ENCODE results near the gene COPS7A. TPM values are rescaled to one million over a fixed set of nuclear protein-coding genes. Genes with fewer than 3 reads are reported as not detected.

The COPS7A gene
- total RNA-seq, 3 donors from 2014 or later: 32.8 to 47.2 (median 39.2) TPM

DNA sequence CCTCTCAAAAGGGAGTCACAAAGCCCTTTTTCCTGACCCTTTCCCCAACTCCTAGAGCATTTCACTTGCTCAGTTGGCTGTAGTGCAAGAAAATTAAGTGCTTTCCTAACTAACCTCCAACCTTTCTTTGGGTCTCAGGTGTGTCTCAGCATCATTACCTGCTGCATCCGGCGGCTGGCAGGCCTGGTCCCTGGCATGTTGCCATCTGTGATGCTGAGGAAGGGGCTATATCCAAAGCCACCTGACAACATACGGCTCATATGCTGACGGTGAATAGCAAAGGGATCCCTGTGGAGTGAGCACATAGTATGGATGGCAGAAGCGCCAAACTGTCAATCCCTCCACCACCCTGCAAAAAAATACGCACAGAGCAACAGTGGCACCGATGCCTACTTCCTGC is 27.9 kb downstream of the COPS7A start:
- TF ChIP-seq, protein P1, sequence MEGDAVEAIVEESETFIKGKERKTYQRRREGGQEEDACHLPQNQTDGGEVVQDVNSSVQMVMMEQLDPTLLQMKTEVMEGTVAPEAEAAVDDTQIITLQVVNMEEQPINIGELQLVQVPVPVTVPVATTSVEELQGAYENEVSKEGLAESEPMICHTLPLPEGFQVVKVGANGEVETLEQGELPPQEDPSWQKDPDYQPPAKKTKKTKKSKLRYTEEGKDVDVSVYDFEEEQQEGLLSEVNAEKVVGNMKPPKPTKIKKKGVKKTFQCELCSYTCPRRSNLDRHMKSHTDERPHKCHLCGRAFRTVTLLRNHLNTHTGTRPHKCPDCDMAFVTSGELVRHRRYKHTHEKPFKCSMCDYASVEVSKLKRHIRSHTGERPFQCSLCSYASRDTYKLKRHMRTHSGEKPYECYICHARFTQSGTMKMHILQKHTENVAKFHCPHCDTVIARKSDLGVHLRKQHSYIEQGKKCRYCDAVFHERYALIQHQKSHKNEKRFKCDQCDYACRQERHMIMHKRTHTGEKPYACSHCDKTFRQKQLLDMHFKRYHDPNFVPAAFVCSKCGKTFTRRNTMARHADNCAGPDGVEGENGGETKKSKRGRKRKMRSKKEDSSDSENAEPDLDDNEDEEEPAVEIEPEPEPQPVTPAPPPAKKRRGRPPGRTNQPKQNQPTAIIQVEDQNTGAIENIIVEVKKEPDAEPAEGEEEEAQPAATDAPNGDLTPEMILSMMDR (IDR thresholded peaks at IDR 0.05): no peak
- ATAC-seq (no peak), DNase-seq (no peak)
- Histone ChIP-seq H3K4me1 (ENCODE audit: low read depth) (peaks cover 7% of the 10 kb centered on the region), H3K9me3 (no peaks in the 10 kb centered on the region), H3K36me3 (ENCODE audit: low read depth) (peaks cover 8% of the 10 kb centered on the region), H3K4me3 (no peak overlapping the region)
- intact Hi-C loops (cut with DNase I, micrococcal nuclease): loop anchor here in 1 of 2 donors (5.0 kb wide), 1 partner anchor 76 kb away; the partner anchor contains the start of gene P3H3

DNA sequence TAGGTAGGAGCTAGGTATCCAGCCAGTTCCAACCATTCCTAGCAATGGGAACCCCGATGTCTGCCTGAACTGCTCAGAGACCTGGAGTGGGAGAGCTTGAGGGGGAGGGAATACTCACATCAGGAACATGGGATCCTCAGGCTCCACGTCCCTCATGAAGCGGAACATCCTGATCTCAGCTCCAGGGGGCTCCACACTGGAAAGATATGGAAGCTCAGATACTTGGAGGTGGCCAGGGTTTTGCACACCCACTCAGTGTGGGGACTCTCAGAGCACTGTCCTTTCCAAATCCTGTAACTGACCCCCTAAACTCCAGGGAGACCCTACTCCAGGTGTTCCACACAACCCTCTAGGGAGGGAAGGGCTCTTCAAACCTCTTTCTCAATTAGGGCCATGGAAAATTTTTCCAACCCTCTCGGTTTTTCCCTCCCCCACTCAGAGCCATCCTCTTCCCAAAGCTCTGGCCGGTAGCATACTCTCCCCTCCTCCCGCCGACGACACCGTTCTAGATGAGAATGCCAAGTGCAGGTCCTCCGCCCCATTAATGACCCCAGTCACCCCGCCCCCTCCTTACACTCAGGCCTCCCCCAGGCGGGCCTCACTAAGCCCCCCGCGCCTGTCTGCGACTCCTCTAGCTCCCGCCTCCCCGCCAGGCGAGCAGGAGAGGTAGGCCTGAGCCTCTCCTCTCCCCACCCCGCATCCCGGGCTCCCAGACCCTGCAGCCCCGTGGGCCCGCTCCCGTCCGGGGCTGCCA is 28.5 kb downstream of the COPS7A start:
- Histone ChIP-seq H3K4me3 (peak overlapping the region; percentile 58), H3K36me3 (ENCODE audit: low read depth) (peaks cover 8% of the 10 kb centered on the region), H3K4me1 (ENCODE audit: low read depth) (peaks cover 7% of the 10 kb centered on the region), H3K9me3 (no peaks in the 10 kb centered on the region)
- peak; percentile 10 for ATAC-seq
- TF ChIP-seq, protein P1 (IDR thresholded peaks at IDR 0.05): no peak
- peak in 1 of 3 donors; percentile 58 for DNase-seq
- intact Hi-C loops (cut with DNase I, micrococcal nuclease): loop anchor here in 1 of 2 donors (5.0 kb wide), 1 partner anchor 75 kb away; the partner anchor contains the start of gene P3H3

DNA sequence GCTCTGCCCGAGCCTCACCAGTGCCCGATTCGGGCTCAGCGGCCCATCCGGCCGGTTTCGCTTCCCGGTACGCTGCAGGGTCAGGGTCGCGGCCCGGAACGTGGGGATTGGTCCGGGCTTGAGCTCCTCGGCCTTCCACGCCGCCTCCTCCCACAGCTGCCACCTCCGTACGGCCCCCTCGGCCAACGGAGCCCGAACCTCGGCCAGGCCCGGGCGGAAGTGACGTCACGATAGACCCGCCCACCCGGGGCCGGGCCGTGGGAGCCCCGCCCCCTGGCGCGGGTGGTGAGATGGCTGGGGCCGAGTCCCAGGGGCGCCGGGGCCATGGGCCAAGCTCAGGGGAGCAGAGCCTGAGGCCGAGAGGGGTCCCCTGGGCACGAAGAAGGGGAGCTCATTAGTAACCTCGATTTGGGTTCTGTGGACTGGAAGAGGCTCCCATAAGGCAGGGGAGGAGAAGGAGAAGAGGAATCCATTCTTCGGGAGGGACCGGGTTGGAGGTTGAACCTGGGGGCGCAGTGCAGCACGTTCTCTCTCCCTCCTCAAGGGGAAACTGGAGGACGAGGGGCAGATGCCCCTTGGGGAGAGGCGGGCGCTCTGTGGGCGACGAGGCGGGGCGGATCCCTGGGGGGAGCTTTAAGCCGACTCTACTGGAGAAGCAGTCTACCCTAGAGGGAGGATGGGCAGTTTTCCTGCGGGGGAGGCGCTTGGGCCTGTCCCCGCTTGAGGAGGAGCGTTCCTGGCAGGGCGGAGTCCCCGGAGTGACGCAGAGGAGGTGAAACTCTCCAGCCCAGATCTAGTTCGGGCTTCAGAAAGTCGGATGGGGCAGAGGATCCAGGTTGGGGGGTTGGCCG is 29.3 kb downstream of the COPS7A start, which contains the start of gene MLF2:
Gene MLF2 (minus strand): TSS at position 221 of the 851 bp plus-strand sequence. CDS start 807 bp downstream, outside the sequence.
- intact Hi-C loops (cut with DNase I, micrococcal nuclease): loop anchor here in 1 of 2 donors (5.0 kb wide), 1 partner anchor 74 kb away; the partner anchor contains the start of gene P3H3
- Histone ChIP-seq H3K4me3 (peak within 1 kb of the TSS; percentile 58), H3K9me3 (no peaks in the 10 kb centered on the region), H3K36me3 (ENCODE audit: low read depth) (peaks cover 8% of the 10 kb centered on the region), H3K4me1 (ENCODE audit: low read depth) (peaks cover 7% of the 10 kb centered on the region)
- DNase-seq (peak; percentile 99), ATAC-seq (peak; percentile 96)
- TF ChIP-seq, protein P1 (IDR thresholded peaks at IDR 0.05): peak; percentile 91

DNA sequence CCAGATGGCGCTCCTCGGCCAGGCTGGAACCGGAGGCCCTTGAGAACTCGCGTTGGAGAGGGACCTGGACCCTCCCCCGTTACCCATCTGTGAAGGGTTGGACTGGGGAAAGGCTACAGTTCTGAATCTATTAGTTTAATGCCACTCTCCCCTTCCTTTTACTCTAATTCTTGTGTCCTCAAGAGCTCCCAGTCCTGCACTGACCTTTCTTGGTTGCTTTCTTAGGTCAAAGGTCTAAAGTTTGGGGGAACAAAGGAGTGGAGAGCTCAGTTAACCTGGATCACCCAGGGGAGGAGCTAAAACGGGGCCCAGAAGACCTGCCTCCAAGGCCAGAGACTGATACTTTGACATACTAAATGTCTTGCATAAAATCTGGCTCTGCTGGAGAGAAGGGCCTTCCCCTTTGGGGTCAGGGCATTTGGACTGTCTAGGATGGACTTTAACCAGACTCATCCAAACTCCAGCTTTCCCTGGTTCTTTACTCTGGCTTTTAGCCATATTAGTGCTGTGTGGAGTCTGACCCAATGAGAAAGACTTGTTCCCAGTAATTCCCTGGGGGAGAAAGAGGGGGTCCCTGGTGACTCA is 30.0 kb downstream of the COPS7A start:
- TF ChIP-seq, protein P1 (IDR thresholded peaks at IDR 0.05): no peak
- intact Hi-C loops (cut with DNase I, micrococcal nuclease): loop anchor here in 1 of 2 donors (5.0 kb wide), 1 partner anchor 73 kb away; the partner anchor contains the start of gene P3H3

DNA sequence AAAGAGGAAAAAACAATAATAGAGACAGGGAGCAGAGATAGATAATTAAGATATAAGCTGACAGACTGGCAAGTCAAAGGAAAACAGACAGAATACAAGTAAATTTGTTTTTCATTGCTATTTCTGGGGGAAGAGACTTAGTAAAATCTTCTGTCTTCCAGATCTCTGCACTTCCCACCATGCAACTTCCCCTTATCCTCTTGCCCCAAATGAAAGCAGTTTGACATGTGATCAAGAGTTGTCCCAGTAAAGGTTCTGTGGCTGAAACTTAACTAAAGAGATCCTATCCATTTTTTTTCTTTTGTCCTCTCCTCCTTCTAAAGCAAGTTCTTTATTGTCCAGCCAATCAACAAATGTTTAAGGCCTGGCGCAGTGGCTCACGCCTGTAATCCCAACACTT is 30.6 kb downstream of the COPS7A start:
- TF ChIP-seq, protein P1 (IDR thresholded peaks at IDR 0.05): no peak
- H3K4me1 ChIP-seq (ENCODE audit: low read depth): peaks cover 7% of the 10 kb centered on the region
- DNase-seq (no peak), ATAC-seq (no peak)
- intact Hi-C loops (cut with DNase I, micrococcal nuclease): loop anchor here in 1 of 2 donors (5.0 kb wide), 1 partner anchor 73 kb away; the partner anchor contains the start of gene P3H3
- no peaks in the 10 kb centered on the region for H3K9me3 ChIP-seq
- H3K4me3 ChIP-seq: no peak overlapping the region
- peaks cover under 1% of the 10 kb centered on the region for H3K36me3 ChIP-seq (ENCODE audit: low read depth)

More for the DNA sequence above, 30.0 kb downstream of the COPS7A start:
- H3K36me3 ChIP-seq (ENCODE audit: low read depth): peaks cover 6% of the 10 kb centered on the region
- ATAC-seq (no peak), DNase-seq (no peak)
- H3K4me3 ChIP-seq: no peak overlapping the region
- H3K4me1 ChIP-seq (ENCODE audit: low read depth): peaks cover 7% of the 10 kb centered on the region
- no peaks in the 10 kb centered on the region for H3K9me3 ChIP-seq
